ENCODE measurements around the gene CHERP.

CHERP gene

GRCh38 chr19:16542910-16543472 is 754 bp upstream of the CHERP start:
- TF ChIP-seq GATA2 (IDR thresholded peaks at IDR 0.05; ENCODE audit: low read depth, low read length) (no peak), GATA3 (IDR thresholded peaks at IDR 0.05; ENCODE audit: low read depth, low read length) (no peak)

- TF ChIP-seq GATA2 (IDR thresholded peaks at IDR 0.05; ENCODE audit: low read depth, low read length) (no peak), GATA3 (IDR thresholded peaks at IDR 0.05; ENCODE audit: low read depth, low read length) (no peak)
These were observed 652 bp downstream of the CHERP start for GRCh38 chr19:16541526-16542044.

- TF ChIP-seq GATA2 (IDR thresholded peaks at IDR 0.05; ENCODE audit: low read depth, low read length) (no peak), GATA3 (IDR thresholded peaks at IDR 0.05; ENCODE audit: low read depth, low read length) (no peak)
These were observed 1.3 kb downstream of the CHERP start for GRCh38 chr19:16540948-16541347.

GRCh38 chr19:16537111-16537510 is 5.1 kb downstream of the CHERP start:
- TF ChIP-seq GATA3 (IDR thresholded peaks at IDR 0.05; ENCODE audit: low read depth, low read length) (no peak), GATA2 (IDR thresholded peaks at IDR 0.05; ENCODE audit: low read depth, low read length) (no peak)

GRCh38 chr19:16536130-16536529 is 6.1 kb downstream of the CHERP start:
- no peak for TF ChIP-seq GATA3 (IDR thresholded peaks at IDR 0.05; ENCODE audit: low read depth, low read length)
- TF ChIP-seq GATA2 (IDR thresholded peaks at IDR 0.05; ENCODE audit: low read depth, low read length), result no peak

- TF ChIP-seq GATA2 (IDR thresholded peaks at IDR 0.05; ENCODE audit: low read depth, low read length) (no peak), GATA3 (IDR thresholded peaks at IDR 0.05; ENCODE audit: low read depth, low read length) (no peak)
These were observed 6.9 kb downstream of the CHERP start for GRCh38 chr19:16535381-16535780.

GRCh38 chr19:16532440-16533234 is 9.6 kb downstream of the CHERP start:
- TF ChIP-seq GATA2 (IDR thresholded peaks at IDR 0.05; ENCODE audit: low read depth, low read length), result no peak
- TF ChIP-seq GATA3 (IDR thresholded peaks at IDR 0.05; ENCODE audit: low read depth, low read length), result no peak

GRCh38 chr19:16531380-16531669 is 10.9 kb downstream of the CHERP start:
- TF ChIP-seq GATA2 (IDR thresholded peaks at IDR 0.05; ENCODE audit: low read depth, low read length) (no peak), GATA3 (IDR thresholded peaks at IDR 0.05; ENCODE audit: low read depth, low read length) (no peak)

GRCh38 chr19:16530540-16531379 is 11.5 kb downstream of the CHERP start:
- TF ChIP-seq GATA3 (IDR thresholded peaks at IDR 0.05; ENCODE audit: low read depth, low read length) (no peak), GATA2 (IDR thresholded peaks at IDR 0.05; ENCODE audit: low read depth, low read length) (no peak)

GRCh38 chr19:16529466-16530144 is 12.6 kb downstream of the CHERP start:
- no peak for TF ChIP-seq GATA2 (IDR thresholded peaks at IDR 0.05; ENCODE audit: low read depth, low read length)
- no peak for TF ChIP-seq GATA3 (IDR thresholded peaks at IDR 0.05; ENCODE audit: low read depth, low read length)

GRCh38 chr19:16527971-16528521 is 14.2 kb downstream of the CHERP start:
- no peak for TF ChIP-seq GATA2 (IDR thresholded peaks at IDR 0.05; ENCODE audit: low read depth, low read length)
- no peak for TF ChIP-seq GATA3 (IDR thresholded peaks at IDR 0.05; ENCODE audit: low read depth, low read length)

- TF ChIP-seq GATA2 (IDR thresholded peaks at IDR 0.05; ENCODE audit: low read depth, low read length) (no peak), GATA3 (IDR thresholded peaks at IDR 0.05; ENCODE audit: low read depth, low read length) (no peak)
These were observed 14.8 kb downstream of the CHERP start for GRCh38 chr19:16527334-16527935.

GRCh38 chr19:16525751-16526481 is 16.3 kb downstream of the CHERP start:
- TF ChIP-seq GATA3 (IDR thresholded peaks at IDR 0.05; ENCODE audit: low read depth, low read length), result no peak
- no peak for TF ChIP-seq GATA2 (IDR thresholded peaks at IDR 0.05; ENCODE audit: low read depth, low read length)

Measured in SH-SY5Y (cell line).